Measurements from ENCODE around the gene EIF4G3. TPM values are rescaled to one million over a fixed set of nuclear protein-coding genes. Genes with fewer than 3 reads are reported as not detected.
"Not testable (repeated sequence)": the region's sequence is repeated elsewhere in the genome, so short reads cannot be mapped to it uniquely, and the experiment has no call there.

Gene EIF4G3
- total RNA-seq, 1 experiment from 2014 or later = 86.8 TPM

- H3K4me1 ChIP-seq (ENCODE audit: insufficient read depth, low read length, poor library complexity, severe bottlenecking) = peaks cover 22% of the 10 kb centered on the region
- no peaks in the 10 kb centered on the region for H3K27me3 ChIP-seq (replicated peaks; ENCODE audit: insufficient read depth, low read depth, low read length, poor library complexity)
- no peaks in the 10 kb centered on the region for H3K9me3 ChIP-seq (ENCODE audit: low read depth, low read length, poor library complexity, severe bottlenecking)
- intact Hi-C loops (cut with micrococcal nuclease; ENCODE audit: unreplicated experiment) = no loop called here
- H3K4me3 ChIP-seq (ENCODE audit: low read depth, low read length, poor library complexity, severe bottlenecking) = no peak overlapping the region
- ChIA-PET POLR2A (ENCODE audit: low non-redundant PET) (no interaction called here), CTCF (no interaction called here)
- no TSS peak for BruUV-seq (replicated peaks)
- no peak for DNase-seq (ENCODE audit: low spot score)
- no peak overlapping the region for H3K27ac ChIP-seq (ENCODE audit: low read depth, low read length, poor library complexity, severe bottlenecking)
- no peaks in the 10 kb centered on the region for H3K36me3 ChIP-seq (ENCODE audit: insufficient read depth, low read length, poor library complexity, severe bottlenecking)
- no peak for TF ChIP-seq CTCF (conservative IDR thresholded peaks at IDR 0.05; ENCODE audit: low read depth, low read length)
- no peak for TF ChIP-seq EZH2 (IDR thresholded peaks at IDR 0.05; ENCODE audit: borderline replicate concordance, low read depth, low read length, poor library complexity, severe bottlenecking)
These were observed 78.3 kb downstream of the EIF4G3 start for GRCh38 chr1:21098186-21098915.

- Histone ChIP-seq H3K9me3 (ENCODE audit: low read depth, low read length, poor library complexity, severe bottlenecking) (no peaks in the 10 kb centered on the region), H3K4me3 (ENCODE audit: low read depth, low read length, poor library complexity, severe bottlenecking) (no peak overlapping the region), H3K36me3 (ENCODE audit: insufficient read depth, low read length, poor library complexity, severe bottlenecking) (no peaks in the 10 kb centered on the region), H3K27me3 (replicated peaks; ENCODE audit: insufficient read depth, low read depth, low read length, poor library complexity) (no peaks in the 10 kb centered on the region), H3K4me1 (ENCODE audit: insufficient read depth, low read length, poor library complexity, severe bottlenecking) (peaks cover 22% of the 10 kb centered on the region), H3K27ac (ENCODE audit: low read depth, low read length, poor library complexity, severe bottlenecking) (no peak overlapping the region)
- intact Hi-C loops (cut with micrococcal nuclease; ENCODE audit: unreplicated experiment) = no loop called here
- DNase-seq (ENCODE audit: low spot score) = no peak
- CTCF ChIA-PET = no interaction called here
- POLR2A ChIA-PET (ENCODE audit: low non-redundant PET) = no interaction called here
- BruUV-seq (replicated peaks) = no TSS peak
- TF ChIP-seq EZH2 (IDR thresholded peaks at IDR 0.05; ENCODE audit: borderline replicate concordance, low read depth, low read length, poor library complexity, severe bottlenecking) (no peak), CTCF (conservative IDR thresholded peaks at IDR 0.05; ENCODE audit: low read depth, low read length) (no peak)
These were observed 79.0 kb downstream of the EIF4G3 start for GRCh38 chr1:21097729-21098128.

- no TSS peak for BruUV-seq (replicated peaks)
- POLR2A ChIA-PET (ENCODE audit: low non-redundant PET) = no interaction called here
These were observed 80.7 kb downstream of the EIF4G3 start for GRCh38 chr1:21095976-21096375.

GRCh38 chr1:21094282-21094681 lies 82.4 kb downstream of the EIF4G3 start:
- POLR2A ChIA-PET (ENCODE audit: low non-redundant PET); intact Hi-C loops (cut with micrococcal nuclease; ENCODE audit: unreplicated experiment); CTCF ChIA-PET; H3K4me3 ChIP-seq (ENCODE audit: low read depth, low read length, poor library complexity, severe bottlenecking); H3K9me3 ChIP-seq (ENCODE audit: low read depth, low read length, poor library complexity, severe bottlenecking); DNase-seq (ENCODE audit: low spot score); H3K36me3 ChIP-seq (ENCODE audit: insufficient read depth, low read length, poor library complexity, severe bottlenecking); H3K27ac ChIP-seq (ENCODE audit: low read depth, low read length, poor library complexity, severe bottlenecking); BruUV-seq (replicated peaks); H3K27me3 ChIP-seq (replicated peaks; ENCODE audit: insufficient read depth, low read depth, low read length, poor library complexity): not testable (repeated sequence)
- peaks cover 23% of the 10 kb centered on the region for H3K4me1 ChIP-seq (ENCODE audit: insufficient read depth, low read length, poor library complexity, severe bottlenecking)

More at GRCh38 chr1:21095976-21096375, 80.7 kb downstream of the EIF4G3 start:
- DNase-seq (ENCODE audit: low spot score) = no peak
- H3K4me1 ChIP-seq (ENCODE audit: insufficient read depth, low read length, poor library complexity, severe bottlenecking) = peaks cover 21% of the 10 kb centered on the region
- H3K4me3 ChIP-seq (ENCODE audit: low read depth, low read length, poor library complexity, severe bottlenecking) = no peak overlapping the region
- H3K9me3 ChIP-seq (ENCODE audit: low read depth, low read length, poor library complexity, severe bottlenecking) = no peaks in the 10 kb centered on the region
- intact Hi-C loops (cut with micrococcal nuclease; ENCODE audit: unreplicated experiment) = no loop called here
- H3K27ac ChIP-seq (ENCODE audit: low read depth, low read length, poor library complexity, severe bottlenecking) = no peak overlapping the region
- TF ChIP-seq CTCF (conservative IDR thresholded peaks at IDR 0.05; ENCODE audit: low read depth, low read length) = no peak
- TF ChIP-seq EZH2 (IDR thresholded peaks at IDR 0.05; ENCODE audit: borderline replicate concordance, low read depth, low read length, poor library complexity, severe bottlenecking) = no peak
- no peaks in the 10 kb centered on the region for H3K27me3 ChIP-seq (replicated peaks; ENCODE audit: insufficient read depth, low read depth, low read length, poor library complexity)
- no peaks in the 10 kb centered on the region for H3K36me3 ChIP-seq (ENCODE audit: insufficient read depth, low read length, poor library complexity, severe bottlenecking)
- CTCF ChIA-PET = no interaction called here

- POLR2A ChIA-PET (ENCODE audit: low non-redundant PET); H3K9me3 ChIP-seq (ENCODE audit: low read depth, low read length, poor library complexity, severe bottlenecking); BruUV-seq (replicated peaks); CTCF ChIA-PET; H3K27ac ChIP-seq (ENCODE audit: low read depth, low read length, poor library complexity, severe bottlenecking); H3K4me3 ChIP-seq (ENCODE audit: low read depth, low read length, poor library complexity, severe bottlenecking); DNase-seq (ENCODE audit: low spot score); H3K27me3 ChIP-seq (replicated peaks; ENCODE audit: insufficient read depth, low read depth, low read length, poor library complexity); intact Hi-C loops (cut with micrococcal nuclease; ENCODE audit: unreplicated experiment); H3K36me3 ChIP-seq (ENCODE audit: insufficient read depth, low read length, poor library complexity, severe bottlenecking): not testable (repeated sequence)
- H3K4me1 ChIP-seq (ENCODE audit: insufficient read depth, low read length, poor library complexity, severe bottlenecking) = peaks cover 24% of the 10 kb centered on the region
These were observed 83.3 kb downstream of the EIF4G3 start for GRCh38 chr1:21093271-21093958.

All from A673 (cell line).